Activated T-helper 2 cell treated with anti-CD3 and anti-CD28 coated beads, Interferon-gamma antibody, Interleukin-2, Interleukin-4, amounts not matched to agents 10 μg/mL and 5 μg/mL and 100 μg/mL, durations not matched to agents 14 hours and 24 hours and 36 hours (primary cell): Measurements from ENCODE around the gene SPEM3. TPM values are rescaled to one million over a fixed set of nuclear protein-coding genes. Genes with fewer than 3 reads are reported as not detected.

Experiments
- DNase-seq: peaks from one replicate; pipeline ENCODE4 v3.0.0; 2021; ENCODE audit warnings: low spot score
- H3K27ac Mint-ChIP-seq: one replicate; pipeline ENCODE4 v1.8.0; 2021; ENCODE audit warnings: mixed read lengths
- H3K27me3 Mint-ChIP-seq: one replicate; pipeline ENCODE4 v1.8.0; 2021; ENCODE audit warnings: low read depth, mixed read lengths
- H3K36me3 Mint-ChIP-seq: one replicate; pipeline ENCODE4 v1.8.0; 2021; ENCODE audit warnings: low read depth, mixed read lengths
- H3K4me1 Mint-ChIP-seq: one replicate; pipeline ENCODE4 v1.8.0; 2021; ENCODE audit warnings: low read depth, mixed read lengths
- H3K4me3 Mint-ChIP-seq: one replicate; pipeline ENCODE4 v1.8.0; 2021; ENCODE audit warnings: low read depth, mild to moderate bottlenecking, moderate library complexity, mixed read lengths
- H3K9me3 Mint-ChIP-seq: one replicate; pipeline ENCODE4 v1.8.0; 2021; ENCODE audit warnings: mixed read lengths
- intact Hi-C: fragments of 100-400 bp; cut with micrococcal nuclease; formaldehyde crosslinking; loops from one replicate; pipeline ENCODE4 v1.15.1; 2023
- total RNA-seq: library from RNA; stranded (reverse); gene quantifications from 2 replicates; pipeline ENCODE4 v1.2.3, GENCODE V29; 2022

Gene SPEM3
- total RNA-seq, 1 donor from 2014 or later, result not detected

GRCh38 chr17:7417056-7417655 is 11.5 kb upstream of the SPEM3 start:
- intact Hi-C loops, result no loop called here
- no peaks in the 10 kb centered on the region for H3K4me1 Mint-ChIP-seq

GRCh38 chr17:7418472-7419152 is 10.0 kb upstream of the SPEM3 start:
- intact Hi-C loops, result no loop called here
- Mint-ChIP-seq H3K9me3 (no peaks in the 10 kb centered on the region), H3K4me3 (no peak overlapping the region), H3K27me3 (no peaks in the 10 kb centered on the region), H3K27ac (no peak overlapping the region), H3K4me1 (no peaks in the 10 kb centered on the region), H3K36me3 (no peaks in the 10 kb centered on the region)
- DNase-seq, result no peak

More at GRCh38 chr17:7417056-7417655, 11.5 kb upstream of the SPEM3 start:
- Mint-ChIP-seq H3K36me3 (no peaks in the 10 kb centered on the region), H3K27me3 (no peaks in the 10 kb centered on the region), H3K4me3 (no peak overlapping the region), H3K9me3 (no peaks in the 10 kb centered on the region), H3K27ac (no peak overlapping the region)
- DNase-seq, result no peak

- Mint-ChIP-seq H3K36me3 (no peaks in the 10 kb centered on the region), H3K4me1 (no peaks in the 10 kb centered on the region), H3K27ac (no peak within 1 kb of the TSS), H3K27me3 (no peaks in the 10 kb centered on the region), H3K4me3 (no peak within 1 kb of the TSS), H3K9me3 (no peaks in the 10 kb centered on the region)
- intact Hi-C loops, result no loop called here
- DNase-seq, result no peak
Measured at GRCh38 chr17:7419819-7420610, 8.6 kb upstream of the SPEM3 start, which contains the start of gene SPEM1. SPEM1 (plus strand) TSS chr17:7420324; CDS start chr17:7420385, 61 bp downstream.

- H3K4me1 Mint-ChIP-seq, result no peaks in the 10 kb centered on the region
- no peak for DNase-seq
- H3K36me3 Mint-ChIP-seq, result no peaks in the 10 kb centered on the region
- no peak overlapping the region for H3K4me3 Mint-ChIP-seq
- intact Hi-C loops, result no loop called here
- H3K27ac Mint-ChIP-seq, result no peak overlapping the region
- H3K27me3 Mint-ChIP-seq, result no peaks in the 10 kb centered on the region
- no peaks in the 10 kb centered on the region for H3K9me3 Mint-ChIP-seq
Measured at GRCh38 chr17:7421186-7421585, 7.5 kb upstream of the SPEM3 start.

- H3K4me3 Mint-ChIP-seq, result no peak overlapping the region
- no peak for DNase-seq
- no peaks in the 10 kb centered on the region for H3K27me3 Mint-ChIP-seq
- no peaks in the 10 kb centered on the region for H3K9me3 Mint-ChIP-seq
- no peak overlapping the region for H3K27ac Mint-ChIP-seq
- H3K36me3 Mint-ChIP-seq, result no peaks in the 10 kb centered on the region
- intact Hi-C loops, result no loop called here
- H3K4me1 Mint-ChIP-seq, result no peaks in the 10 kb centered on the region
Measured at GRCh38 chr17:7423679-7424078, 5.0 kb upstream of the SPEM3 start.

GRCh38 chr17:7425316-7425715 is 3.3 kb upstream of the SPEM3 start, which contains the start of gene SPEM2:
SPEM2 (plus strand) TSS chr17:7425616; CDS start chr17:7425689, 73 bp downstream.
- no peaks in the 10 kb centered on the region for H3K9me3 Mint-ChIP-seq
- no peak within 1 kb of the TSS for H3K27ac Mint-ChIP-seq
- H3K4me3 Mint-ChIP-seq, result no peak within 1 kb of the TSS
- no peak for DNase-seq
- no peaks in the 10 kb centered on the region for H3K4me1 Mint-ChIP-seq
- intact Hi-C loops, result no loop called here
- H3K27me3 Mint-ChIP-seq, result no peaks in the 10 kb centered on the region
- no peaks in the 10 kb centered on the region for H3K36me3 Mint-ChIP-seq

- Mint-ChIP-seq H3K9me3 (no peaks in the 10 kb centered on the region), H3K36me3 (no peaks in the 10 kb centered on the region), H3K27me3 (no peaks in the 10 kb centered on the region), H3K27ac (no peak overlapping the region), H3K4me3 (no peak overlapping the region), H3K4me1 (no peaks in the 10 kb centered on the region)
- intact Hi-C loops, result no loop called here
- DNase-seq, result no peak
Measured at GRCh38 chr17:7425756-7426155, 2.9 kb upstream of the SPEM3 start.

- no peaks in the 10 kb centered on the region for H3K36me3 Mint-ChIP-seq
- H3K4me1 Mint-ChIP-seq, result no peaks in the 10 kb centered on the region
- H3K27ac Mint-ChIP-seq, result no peak overlapping the region
- H3K27me3 Mint-ChIP-seq, result no peaks in the 10 kb centered on the region
- intact Hi-C loops, result no loop called here
- no peaks in the 10 kb centered on the region for H3K9me3 Mint-ChIP-seq
- no peak overlapping the region for H3K4me3 Mint-ChIP-seq
- DNase-seq, result no peak
Measured at GRCh38 chr17:7426203-7426863, 2.3 kb upstream of the SPEM3 start.

- Mint-ChIP-seq H3K36me3 (no peaks in the 10 kb centered on the region), H3K4me3 (no peak overlapping the region), H3K4me1 (no peaks in the 10 kb centered on the region), H3K9me3 (no peaks in the 10 kb centered on the region), H3K27ac (no peak overlapping the region), H3K27me3 (no peaks in the 10 kb centered on the region)
- no peak for DNase-seq
- intact Hi-C loops, result no loop called here
Measured at GRCh38 chr17:7426896-7427489, 1.7 kb upstream of the SPEM3 start.

GRCh38 chr17:7427549-7427948 is 1.1 kb upstream of the SPEM3 start:
- intact Hi-C loops, result no loop called here
- Mint-ChIP-seq H3K27me3 (no peaks in the 10 kb centered on the region), H3K27ac (no peak overlapping the region), H3K4me3 (no peak overlapping the region), H3K9me3 (no peaks in the 10 kb centered on the region), H3K36me3 (no peaks in the 10 kb centered on the region), H3K4me1 (no peaks in the 10 kb centered on the region)
- no peak for DNase-seq

- no peaks in the 10 kb centered on the region for H3K9me3 Mint-ChIP-seq
- no peaks in the 10 kb centered on the region for H3K27me3 Mint-ChIP-seq
- H3K36me3 Mint-ChIP-seq, result no peaks in the 10 kb centered on the region
- H3K4me1 Mint-ChIP-seq, result no peaks in the 10 kb centered on the region
- H3K4me3 Mint-ChIP-seq, result no peak overlapping the region
- no peak for DNase-seq
- intact Hi-C loops, result no loop called here
- H3K27ac Mint-ChIP-seq, result no peak overlapping the region
Measured at GRCh38 chr17:7429722-7430121, 1.1 kb downstream of the SPEM3 start.

GRCh38 chr17:7431231-7431630 is 2.6 kb downstream of the SPEM3 start:
- no peak overlapping the region for H3K27ac Mint-ChIP-seq
- H3K9me3 Mint-ChIP-seq, result no peaks in the 10 kb centered on the region
- H3K36me3 Mint-ChIP-seq, result no peaks in the 10 kb centered on the region
- DNase-seq, result no peak
- peaks cover 6% of the 10 kb centered on the region for H3K4me1 Mint-ChIP-seq
- intact Hi-C loops, result no loop called here
- no peaks in the 10 kb centered on the region for H3K27me3 Mint-ChIP-seq
- H3K4me3 Mint-ChIP-seq, result no peak overlapping the region
